Stimulated activated CD4-positive, alpha-beta T cell treated with anti-CD3 and anti-CD28 coated beads, Interleukin-1b, Interleukin-23, amount 100 ng/mL, for 1 hour (primary cell): ENCODE data around the gene ELOVL7.
"Not testable (repeated sequence)": the region's sequence is repeated elsewhere in the genome, so short reads cannot be mapped to it uniquely, and the experiment has no call there.

Experiments used
- DNase-seq, 2 donors: peaks; one replicate each; pipeline ENCODE4 v3.0.0-alpha.2; 2020; ENCODE audit warnings: low read depth in 2 of 2

ELOVL7 gene

GRCh38 chr5:60830581-60831127 lies 13.4 kb downstream of the ELOVL7 start:
- DNase-seq: no peak

GRCh38 chr5:60829490-60830266 lies 14.4 kb downstream of the ELOVL7 start:
- DNase-seq: no peak

- no peak for DNase-seq
Measured at GRCh38 chr5:60827201-60827600, 16.9 kb downstream of the ELOVL7 start.

GRCh38 chr5:60826653-60827052 lies 17.4 kb downstream of the ELOVL7 start:
- DNase-seq: no peak

GRCh38 chr5:60823574-60823973 lies 20.5 kb downstream of the ELOVL7 start:
- DNase-seq: no peak

GRCh38 chr5:60822285-60822556 lies 21.8 kb downstream of the ELOVL7 start:
- DNase-seq: no peak

GRCh38 chr5:60821488-60822284 lies 22.4 kb downstream of the ELOVL7 start:
- no peak for DNase-seq

- DNase-seq: no peak
Measured at GRCh38 chr5:60820593-60821487, 23.2 kb downstream of the ELOVL7 start.

- not testable (repeated sequence) for DNase-seq
Measured at GRCh38 chr5:60816138-60816537, 27.9 kb downstream of the ELOVL7 start.

- no peak for DNase-seq
Measured at GRCh38 chr5:60814498-60814897, 29.6 kb downstream of the ELOVL7 start.

- no peak for DNase-seq
Measured at GRCh38 chr5:60812426-60812825, 31.6 kb downstream of the ELOVL7 start.

GRCh38 chr5:60811105-60811504 lies 33.0 kb downstream of the ELOVL7 start:
- no peak for DNase-seq

- no peak for DNase-seq
Measured at GRCh38 chr5:60810438-60811085, 33.5 kb downstream of the ELOVL7 start.

- DNase-seq: no peak
Measured at GRCh38 chr5:60809891-60810425, 34.1 kb downstream of the ELOVL7 start.

GRCh38 chr5:60806591-60807243 lies 37.4 kb downstream of the ELOVL7 start:
- no peak for DNase-seq

GRCh38 chr5:60805463-60805862 lies 38.6 kb downstream of the ELOVL7 start:
- no peak for DNase-seq

- DNase-seq: no peak
Measured at GRCh38 chr5:60803712-60804111, 40.4 kb downstream of the ELOVL7 start.

- DNase-seq: no peak
Measured at GRCh38 chr5:60802986-60803385, 41.1 kb downstream of the ELOVL7 start.

GRCh38 chr5:60802226-60802625 lies 41.8 kb downstream of the ELOVL7 start:
- DNase-seq: no peak

GRCh38 chr5:60797482-60798153 lies 46.5 kb downstream of the ELOVL7 start:
- no peak for DNase-seq
